ENCODE data around the gene CSNK2A1.
"Not testable (repeated sequence)": the region's sequence is repeated elsewhere in the genome, so short reads cannot be mapped to it uniquely, and the experiment has no call there.

CSNK2A1 gene

DNA sequence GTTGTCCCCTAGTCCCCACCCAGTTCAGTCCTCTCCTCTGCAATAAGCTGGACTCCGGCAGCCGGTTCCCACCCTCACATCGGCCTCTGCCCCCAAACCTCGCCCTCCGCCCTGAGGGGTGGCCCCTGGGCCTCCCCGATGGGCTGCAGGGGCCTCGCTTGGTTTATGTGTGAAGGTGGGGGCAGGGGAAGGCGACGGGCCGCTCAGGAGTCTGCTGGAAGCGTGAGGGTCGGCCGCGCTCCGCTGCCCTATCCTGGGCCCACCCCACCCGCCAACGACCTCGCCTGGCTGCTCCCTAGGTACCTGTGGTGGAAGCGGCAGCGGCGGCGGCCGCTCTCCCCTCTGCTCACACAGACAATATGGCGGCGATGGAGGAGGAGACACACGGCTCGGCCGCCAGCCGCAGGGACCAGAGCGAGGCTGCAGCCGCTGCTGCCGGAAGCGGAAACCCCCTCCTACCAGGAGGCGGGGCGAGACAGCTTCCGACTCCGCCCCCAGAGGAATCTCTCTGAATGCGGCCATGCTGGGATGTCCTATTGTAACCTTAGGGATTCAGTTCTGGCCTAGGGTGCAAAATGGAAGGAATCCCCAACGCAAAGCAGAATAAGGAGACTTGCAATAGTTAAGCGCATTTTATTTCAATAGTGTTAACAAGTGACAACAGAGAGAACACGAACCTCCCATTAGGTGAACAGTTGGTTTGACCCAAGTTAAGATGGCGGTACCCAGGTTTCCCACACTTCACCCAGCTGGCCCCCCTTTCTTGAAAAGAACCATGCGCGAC lies at the start of gene CSNK2A1:
TSS of gene CSNK2A1 (minus strand) at position 422 of the 784 bp plus-strand sequence. CDS start 35,239 bp downstream, outside the sequence.
- DNase-seq = peak; percentile 93 to 95

DNA sequence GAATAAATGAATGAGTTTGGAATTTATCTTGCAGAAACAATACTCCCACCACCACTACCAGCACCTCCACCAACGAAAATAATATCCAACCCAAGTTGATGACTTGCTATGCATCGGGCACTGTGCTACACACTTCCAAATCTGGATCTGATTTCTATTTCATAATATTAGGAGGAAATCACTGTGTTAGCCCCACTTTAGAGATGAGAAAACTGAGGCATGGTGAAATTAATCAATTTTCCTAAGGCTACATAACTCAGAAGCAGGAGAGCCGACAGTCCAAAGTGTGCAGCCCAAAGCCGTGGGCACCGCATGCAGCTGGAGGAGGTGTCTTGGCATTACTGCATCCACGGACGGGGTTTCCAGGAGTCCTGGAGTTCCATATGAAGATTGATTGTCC lies 48.9 kb upstream of the CSNK2A1 start:
- DNase-seq = no peak

DNA sequence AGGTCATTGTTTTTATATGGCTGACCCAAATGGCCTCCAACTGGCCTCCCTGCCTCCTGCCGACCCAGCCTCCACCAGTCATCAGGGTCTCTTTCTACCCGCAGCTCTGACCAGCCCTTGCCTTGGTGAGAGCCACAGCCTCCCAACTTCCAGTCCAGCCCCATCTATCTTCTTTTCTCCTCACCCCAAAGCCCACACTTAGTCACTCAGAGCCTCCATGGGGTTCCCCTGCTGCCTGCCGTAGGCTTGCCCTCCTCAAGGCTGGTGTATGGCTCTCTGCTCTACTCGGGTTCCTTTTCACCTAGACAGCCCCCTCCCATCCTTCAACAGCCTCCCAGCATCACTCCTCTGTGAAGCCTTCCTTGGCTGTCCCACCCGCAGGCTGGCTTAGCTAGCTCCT lies 48.4 kb upstream of the CSNK2A1 start:
- DNase-seq = no peak

DNA sequence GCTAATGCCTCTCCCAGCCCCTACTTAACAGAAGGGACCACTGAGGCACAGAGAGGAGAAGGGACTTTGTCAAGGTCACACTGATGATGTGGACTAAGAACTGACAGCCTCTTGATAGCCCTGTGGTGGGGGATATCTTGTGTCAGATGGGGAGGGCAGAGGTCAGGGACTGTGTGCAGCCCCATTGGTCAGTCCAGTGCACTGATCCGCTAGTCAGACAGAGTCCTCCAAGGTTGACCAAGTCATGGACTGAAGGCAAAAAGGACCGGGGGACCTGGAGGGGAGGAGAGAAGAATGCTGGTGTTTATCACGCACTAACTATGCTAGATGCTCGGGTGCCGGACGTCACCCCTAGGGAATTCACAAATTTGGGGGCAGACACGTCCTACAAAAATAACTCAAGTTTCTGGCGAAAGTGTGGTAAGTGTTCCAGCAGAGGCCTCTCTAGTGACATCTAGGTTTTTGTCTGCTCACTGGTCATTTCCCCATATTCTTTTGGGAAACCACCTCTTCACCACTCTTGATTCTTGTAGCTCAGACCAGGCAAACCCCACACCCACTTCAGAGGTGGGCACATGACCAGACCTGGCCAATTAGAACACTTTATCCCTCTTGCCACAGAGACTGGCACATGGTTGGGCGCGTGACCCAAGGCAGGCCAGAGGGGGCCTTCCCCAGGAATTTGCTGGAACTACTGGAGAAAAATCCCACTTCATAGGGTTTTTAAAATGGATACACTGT lies 45.5 kb upstream of the CSNK2A1 start:
- DNase-seq = no peak

DNA sequence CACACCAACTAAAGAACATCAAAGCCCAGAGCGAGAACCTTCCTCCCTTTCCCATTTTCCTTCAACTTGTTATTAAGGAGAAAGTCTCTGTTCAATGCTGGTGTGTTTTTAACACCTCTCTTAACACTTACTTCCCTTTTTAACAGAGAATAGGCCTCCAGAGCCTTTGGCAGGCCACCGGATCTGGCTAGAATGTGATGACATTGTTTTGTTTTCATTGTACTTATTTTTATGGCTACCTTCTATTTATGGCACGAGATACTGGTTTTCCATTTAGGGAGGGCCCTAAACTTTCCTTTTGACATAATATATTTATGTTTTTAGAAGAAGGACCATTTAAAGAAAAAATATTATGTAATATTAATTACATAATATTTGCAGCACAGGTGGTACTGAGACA lies 44.9 kb upstream of the CSNK2A1 start:
- DNase-seq = no peak

DNA sequence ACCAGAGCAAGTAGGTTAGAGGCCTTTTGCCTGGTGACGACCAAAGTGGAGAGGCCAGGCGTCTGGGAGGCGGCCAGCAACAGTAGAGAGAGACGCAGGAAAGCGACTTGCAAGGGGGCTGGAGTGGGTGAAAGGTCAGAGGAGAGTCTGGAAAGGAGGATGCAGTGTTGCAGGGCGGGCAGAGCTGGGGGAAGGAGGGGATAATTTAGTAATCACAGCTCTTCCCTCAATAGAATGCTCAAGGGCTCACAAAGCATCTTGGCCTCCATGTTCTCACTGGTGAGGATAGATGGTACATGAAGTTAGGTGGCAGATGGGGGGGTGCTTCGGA lies 41.3 kb upstream of the CSNK2A1 start:
- no peak for DNase-seq

DNA sequence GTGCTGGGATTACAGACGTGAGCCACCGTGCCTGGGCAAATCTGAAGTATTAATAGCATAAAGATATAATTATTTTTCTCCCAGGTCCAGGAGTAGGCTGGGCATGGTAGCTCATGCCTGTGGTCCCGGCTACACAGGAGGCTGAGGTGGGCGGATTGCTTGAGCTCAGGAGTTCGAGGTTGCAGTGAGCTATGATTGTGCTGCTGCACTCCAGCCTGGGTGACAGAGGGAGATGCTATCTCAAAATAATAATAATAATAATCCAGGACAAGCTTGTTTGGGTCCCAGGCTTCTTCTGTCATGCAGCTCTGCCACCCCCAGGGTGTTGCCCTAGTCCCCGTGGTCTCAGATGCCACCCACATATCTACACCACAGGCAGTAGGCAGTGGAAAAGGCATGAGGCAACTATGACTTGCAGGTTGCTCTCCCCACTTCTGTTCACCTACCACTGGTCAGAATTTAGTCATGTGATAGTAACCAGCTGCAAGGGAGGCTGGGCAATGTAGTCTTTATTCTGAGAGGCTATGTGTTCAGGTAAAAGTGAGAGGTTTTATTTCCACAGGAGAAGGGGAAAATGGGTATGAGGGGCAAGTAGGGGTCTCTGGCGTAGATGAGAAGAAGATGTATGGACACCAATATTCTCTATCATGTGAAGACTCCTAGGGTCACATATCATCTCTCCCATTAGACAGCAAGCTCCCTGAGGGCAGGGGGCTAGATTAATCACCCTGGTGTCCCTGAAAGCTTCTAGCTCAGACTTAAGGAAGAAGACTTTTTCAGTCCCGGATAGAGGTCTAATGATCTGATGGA lies 40.8 kb upstream of the CSNK2A1 start:
- no peak for DNase-seq

DNA sequence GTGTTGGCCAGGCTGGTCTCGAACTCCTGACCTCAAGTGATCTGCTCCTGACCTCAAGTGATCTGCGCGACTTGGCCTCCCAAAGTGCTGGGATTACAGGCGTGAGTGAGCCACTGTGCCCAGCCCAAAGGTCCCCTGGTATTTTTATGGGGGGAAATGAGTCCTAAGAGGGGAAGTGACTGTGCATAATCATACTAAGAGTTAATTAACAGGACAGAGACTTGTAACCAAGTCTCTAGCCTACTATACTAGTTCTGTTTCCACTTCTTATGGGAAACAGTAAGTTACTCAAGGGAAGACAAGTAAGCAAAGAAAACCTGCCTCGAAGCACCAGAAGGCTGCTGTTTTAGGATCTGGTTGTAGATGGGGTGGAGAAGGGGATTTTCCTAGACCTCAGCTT lies 38.6 kb upstream of the CSNK2A1 start:
- no peak for DNase-seq

DNA sequence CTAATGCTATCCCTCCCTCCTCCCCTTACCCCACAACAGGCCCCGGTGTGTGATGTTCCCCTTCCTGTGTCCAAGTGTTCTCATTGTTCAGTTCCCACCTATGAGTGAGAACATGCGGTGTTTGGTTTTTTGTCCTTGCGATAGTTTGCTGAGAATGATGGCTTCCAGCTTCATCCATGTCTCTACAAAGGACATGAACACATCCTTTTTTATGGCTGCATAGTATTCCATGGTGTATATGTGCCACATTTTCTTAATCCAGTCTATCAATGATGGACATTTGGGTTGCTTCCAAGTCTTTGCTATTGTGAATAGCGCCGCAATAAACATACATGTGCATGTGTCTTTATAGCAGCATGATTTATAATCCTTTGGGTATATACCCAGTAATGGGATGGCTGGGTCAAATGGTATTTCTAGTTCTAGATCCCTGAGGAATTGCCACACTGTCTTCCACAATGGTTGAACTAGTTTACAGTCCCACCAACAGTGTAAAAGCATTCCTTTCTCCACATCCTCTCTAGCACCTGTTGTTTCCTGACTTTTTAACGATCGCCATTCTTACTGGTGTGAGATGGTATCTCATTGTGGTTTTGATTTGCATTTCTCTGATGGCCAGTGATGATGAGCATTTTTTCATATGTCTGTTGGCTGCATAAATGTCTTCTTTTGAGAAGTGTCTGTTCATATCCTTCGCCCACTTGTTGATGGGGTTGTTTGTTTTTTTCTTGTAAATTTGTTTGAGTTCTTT lies 35.5 kb upstream of the CSNK2A1 start:
- DNase-seq = not testable (repeated sequence)

DNA sequence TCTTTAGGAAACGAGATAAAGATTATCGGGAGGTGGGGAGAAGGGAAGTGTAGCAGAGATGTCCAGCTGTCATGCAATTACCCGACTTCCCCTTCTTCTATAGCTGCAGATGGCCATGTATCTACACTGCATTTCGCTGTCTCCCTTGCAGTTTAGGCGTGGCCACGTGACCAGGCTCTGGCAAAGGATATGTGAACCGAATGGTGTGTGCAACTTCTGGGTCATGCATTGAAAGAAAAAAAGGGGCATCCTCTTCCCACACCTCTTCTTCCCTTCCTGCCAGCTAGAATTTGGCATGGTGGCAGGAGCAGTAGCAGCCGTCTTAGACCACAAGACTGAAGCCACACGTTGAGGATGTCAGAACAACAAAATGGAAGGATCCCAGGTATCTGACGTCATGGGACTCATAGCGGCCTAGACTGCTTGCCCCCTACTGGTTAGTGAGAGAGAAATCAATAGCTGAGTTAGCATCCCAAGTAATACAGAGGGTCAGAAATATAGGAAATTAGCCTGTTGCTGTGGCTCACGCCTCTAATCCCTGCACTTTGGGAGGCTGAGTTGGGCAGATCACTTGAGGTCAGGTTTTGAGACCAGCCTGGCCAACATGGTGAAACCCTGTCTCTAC lies 33.7 kb upstream of the CSNK2A1 start:
- DNase-seq = no peak

DNA sequence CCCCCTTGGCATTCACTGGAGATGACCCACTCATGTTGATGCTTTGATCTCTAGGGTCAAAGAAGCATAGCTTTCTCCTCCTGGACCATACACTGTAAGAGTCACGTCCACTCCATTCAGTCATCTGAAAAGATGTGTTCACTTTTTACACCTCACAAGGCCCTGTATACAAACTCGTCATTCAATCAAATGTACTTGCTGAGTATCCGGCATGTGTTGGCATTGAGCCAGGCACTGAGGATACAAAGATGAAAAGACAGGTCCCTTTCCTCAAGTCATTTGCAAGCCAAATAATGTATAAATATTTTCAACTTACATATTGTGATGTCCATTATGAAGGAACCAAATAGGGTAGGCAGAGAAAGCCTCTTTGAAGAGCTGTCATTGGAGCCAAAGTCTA lies 32.6 kb upstream of the CSNK2A1 start:
- DNase-seq = no peak

DNA sequence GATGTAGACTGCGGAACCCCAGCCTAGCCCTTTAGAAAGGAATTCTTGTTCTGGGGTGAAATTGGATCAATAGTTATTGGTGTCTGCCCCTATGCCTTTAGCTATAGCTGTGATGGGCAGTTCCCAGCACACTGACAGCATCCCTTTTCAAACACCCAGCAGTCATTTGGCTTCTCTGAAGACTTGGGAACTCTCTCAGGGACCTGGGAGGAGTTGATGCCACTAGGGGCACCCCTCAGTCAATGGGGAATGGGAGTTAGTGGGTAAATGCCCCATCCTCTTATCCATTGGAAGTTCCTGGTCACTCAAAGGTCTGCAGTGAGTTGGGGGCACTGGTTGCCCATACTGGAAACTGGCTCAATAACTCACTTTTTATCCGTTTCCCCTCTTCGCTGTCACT lies 31.6 kb upstream of the CSNK2A1 start:
- no peak for DNase-seq

DNA sequence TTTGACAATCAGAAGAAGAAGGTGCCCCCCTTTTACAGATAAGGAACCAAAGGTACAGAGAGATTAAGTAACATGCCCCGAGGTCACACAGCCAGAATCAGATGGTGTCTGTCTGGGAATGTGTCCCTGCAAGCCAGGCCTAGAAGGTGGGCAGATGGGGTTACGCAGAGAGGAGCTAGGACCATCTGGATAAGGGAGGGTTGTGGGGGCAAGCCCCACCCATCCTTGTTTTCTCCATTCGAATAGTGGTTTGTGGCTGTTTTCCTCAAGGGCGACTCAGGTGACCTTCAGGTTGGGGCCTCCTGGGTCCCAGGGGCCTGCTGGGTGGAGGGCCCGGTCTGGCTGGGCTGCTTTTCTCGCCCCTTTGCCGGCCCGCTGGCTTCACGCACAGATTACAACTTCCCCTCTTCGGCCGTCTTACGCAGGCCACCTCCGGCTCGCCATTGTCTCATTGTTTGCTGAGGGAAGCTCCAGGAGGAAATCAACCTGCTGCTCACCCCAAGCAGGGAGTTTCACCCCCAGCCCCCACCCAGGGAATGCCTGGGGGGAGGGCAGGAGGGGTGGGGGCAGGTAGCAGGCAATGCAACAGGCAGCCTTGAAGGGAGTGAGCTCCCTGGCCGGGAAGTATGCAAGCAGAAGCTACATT lies 30.8 kb upstream of the CSNK2A1 start:
- DNase-seq = no peak

DNA sequence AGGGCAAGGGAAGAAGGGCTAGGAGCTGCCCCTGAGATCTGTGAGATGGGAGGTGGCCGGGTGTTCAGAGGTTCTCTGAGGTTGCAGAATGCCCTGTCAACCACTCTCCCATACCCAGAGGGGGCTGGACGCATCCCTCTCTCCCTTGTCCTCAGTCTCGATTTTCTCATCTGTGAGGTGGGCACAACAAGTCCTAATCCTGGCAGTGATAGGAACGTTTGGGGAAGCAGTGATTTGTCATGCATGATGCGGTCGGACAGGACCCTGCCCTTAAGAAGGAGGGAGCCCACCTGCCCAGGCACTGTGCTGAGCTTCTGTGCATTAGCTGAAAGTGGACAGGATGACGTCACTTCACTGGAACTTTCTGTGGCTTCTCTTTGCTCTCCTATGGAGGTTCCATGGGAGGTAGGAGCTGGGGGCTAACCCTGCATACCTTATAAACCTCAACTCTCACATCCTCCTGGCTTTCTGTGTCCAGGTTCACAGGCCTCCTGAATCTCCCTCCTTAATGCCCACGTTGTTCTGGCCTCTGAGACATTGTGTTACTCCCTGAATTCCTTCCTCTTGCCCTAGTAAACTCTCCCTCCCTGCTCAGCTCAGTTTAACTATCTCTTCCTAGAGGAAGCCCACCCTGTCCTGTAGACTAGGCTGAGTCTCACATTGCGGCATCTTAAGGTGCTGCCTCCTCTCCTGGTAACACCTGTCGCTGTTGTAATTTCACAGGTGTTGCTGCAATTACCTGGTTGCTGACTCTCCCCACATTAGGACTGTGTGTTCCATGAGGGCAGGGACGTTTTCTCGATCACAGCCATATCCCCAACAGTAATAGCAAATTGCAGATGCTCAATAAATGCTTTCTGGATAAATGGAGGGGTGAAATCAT lies 30.1 kb upstream of the CSNK2A1 start:
- DNase-seq = no peak

DNA sequence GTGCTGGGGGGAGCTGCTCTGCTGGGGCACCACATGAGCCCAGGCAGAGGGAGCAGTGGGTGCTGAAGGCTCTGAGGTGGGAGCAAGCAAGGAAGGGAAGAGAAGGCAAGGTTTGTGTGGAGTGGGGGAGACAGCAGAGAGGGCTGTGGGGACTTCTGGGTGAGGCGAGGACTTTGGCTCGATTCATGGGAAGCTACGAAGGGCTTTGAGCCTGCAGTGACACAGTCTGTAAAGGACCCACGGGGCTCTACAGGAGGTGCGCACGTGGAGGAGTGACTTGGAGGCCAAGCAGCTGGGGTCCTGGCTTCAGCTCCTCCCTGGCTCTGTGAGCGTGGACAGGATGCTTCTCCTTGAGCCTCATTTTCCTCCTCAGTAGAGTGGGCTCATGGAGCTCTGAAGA lies 29.1 kb upstream of the CSNK2A1 start:
- DNase-seq = no peak

DNA sequence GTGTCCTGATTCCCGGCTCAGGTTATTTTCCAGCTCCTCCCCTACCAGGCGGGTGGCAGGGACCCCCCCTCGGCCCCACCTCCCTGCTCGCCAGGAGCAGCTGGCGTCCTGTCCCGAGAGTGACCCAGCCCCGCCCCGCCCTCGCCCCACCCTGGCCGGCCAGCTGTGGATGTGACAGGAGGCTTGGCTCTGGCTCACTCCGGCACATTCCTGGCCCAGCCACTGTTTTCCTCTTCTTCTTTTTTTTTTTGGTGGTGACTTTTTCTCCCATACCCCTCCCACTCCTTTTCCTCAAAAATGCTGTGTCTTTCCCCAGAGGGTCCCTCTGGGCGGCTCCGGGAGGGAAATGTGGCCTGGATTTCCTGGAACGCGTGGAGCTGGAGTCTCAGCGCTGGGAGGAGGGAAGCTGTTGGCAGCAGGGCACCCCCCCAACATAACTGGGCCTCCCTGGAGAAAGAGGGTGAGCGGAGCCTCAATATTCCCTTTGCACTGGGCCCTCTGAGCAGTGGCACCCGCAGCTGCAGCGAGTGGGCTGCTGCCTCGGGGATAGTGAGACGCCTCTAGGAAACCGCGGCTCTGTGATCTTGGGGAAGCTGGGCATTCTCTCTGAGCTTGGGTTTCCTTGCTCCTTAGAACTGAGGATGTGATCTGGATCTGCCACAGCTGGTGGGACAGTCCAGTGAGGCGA lies 28.3 kb upstream of the CSNK2A1 start:
- no peak for DNase-seq

DNA sequence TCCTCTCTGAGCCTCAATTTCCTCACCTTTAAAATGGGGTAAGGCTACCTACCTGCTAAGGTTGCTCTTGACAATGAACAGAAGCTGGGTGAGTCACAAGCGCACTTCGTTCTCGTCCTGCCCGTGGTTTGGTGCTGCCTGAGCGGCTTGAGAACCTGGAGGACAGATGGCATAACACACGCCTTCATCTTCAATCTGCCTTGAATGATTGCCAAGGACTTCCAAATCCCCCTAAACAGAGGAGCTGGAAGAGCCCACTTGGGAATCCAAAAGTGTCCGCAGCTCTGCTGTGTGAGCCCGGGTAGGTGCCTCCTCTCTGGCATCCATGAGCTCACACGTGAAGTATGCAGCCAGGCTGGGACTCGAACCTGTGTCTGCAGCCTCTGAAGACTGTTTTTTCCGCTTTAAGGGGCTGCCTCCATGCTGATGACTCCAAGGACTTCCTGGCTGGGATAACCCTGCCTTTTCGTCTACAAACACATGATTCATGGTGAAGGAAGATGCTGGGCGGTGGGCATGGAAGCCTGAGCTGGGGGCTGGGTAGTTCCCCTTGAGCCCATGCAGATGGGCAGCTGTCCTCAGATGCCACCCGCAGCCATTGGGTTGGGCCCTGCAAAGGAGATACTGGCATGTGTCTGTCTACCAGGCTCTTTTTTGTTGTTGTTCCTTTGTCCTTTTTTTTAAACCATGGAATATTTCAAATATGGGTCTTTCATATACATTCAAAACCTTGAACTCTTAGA lies 25.3 kb upstream of the CSNK2A1 start:
- DNase-seq = no peak

DNA sequence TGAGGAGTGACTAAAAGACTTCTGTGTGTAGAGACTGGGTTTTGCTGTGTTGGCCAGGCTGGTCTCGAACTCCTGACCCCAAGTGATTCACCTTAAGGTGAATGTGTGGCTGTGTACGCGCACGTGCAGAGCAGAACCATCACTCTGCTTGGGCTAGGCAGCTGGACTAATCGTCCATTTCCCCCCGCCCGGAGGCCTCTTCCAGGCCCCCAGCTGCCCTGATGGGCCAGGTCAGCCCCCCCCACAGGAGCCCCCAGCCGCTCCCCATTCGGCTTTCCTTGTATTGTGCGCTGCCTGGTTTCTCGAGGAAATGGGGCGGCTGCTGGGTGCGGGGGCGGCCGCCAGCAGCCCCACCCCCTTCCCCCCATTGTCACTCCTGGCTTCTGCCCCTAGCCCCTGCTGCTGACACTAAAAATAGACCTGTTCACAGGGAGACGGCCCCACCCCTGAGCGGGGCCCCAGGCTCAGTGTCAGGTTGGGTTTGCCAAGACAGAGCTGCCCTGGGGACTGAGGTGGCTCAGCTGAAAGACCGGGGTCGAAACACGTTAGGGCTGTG lies 24.6 kb upstream of the CSNK2A1 start:
- DNase-seq = no peak

DNA sequence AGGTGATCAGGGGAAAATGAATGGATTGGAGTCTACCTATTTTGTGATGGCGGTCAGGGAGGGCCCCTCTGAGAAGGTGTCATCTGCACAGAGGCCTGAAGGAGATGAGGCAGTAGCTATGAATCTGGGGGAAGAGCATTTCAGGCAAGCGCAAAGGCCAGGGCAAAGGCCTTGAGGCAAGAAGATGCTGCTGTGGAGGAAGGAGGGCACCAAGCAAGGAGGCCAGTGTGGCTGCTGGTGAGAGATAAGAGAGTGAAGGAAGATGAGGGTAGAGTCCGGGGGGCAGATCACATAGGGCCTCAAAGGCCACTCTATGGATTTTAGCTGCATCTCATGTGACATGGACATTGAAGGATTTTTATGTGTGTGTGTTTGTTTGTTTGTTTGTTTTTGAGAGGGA lies 20.6 kb upstream of the CSNK2A1 start:
- no peak for DNase-seq

Data from NCI-H2081 (cell line).